Activated CD4-positive, alpha-beta T cell treated with anti-CD3 and anti-CD28 coated beads, Interleukin-2, amount 50 U/mL, for 24 hours (primary cell): ENCODE data around the gene B4GALT5.

ENCODE experiments used
- DNase-seq, 2 donors: peaks; one replicate each; pipeline ENCODE4 v3.0.0-alpha.2; 2020; ENCODE audit warnings: low read depth in 1 of 2, low spot score in 1 of 2

Gene B4GALT5

DNA sequence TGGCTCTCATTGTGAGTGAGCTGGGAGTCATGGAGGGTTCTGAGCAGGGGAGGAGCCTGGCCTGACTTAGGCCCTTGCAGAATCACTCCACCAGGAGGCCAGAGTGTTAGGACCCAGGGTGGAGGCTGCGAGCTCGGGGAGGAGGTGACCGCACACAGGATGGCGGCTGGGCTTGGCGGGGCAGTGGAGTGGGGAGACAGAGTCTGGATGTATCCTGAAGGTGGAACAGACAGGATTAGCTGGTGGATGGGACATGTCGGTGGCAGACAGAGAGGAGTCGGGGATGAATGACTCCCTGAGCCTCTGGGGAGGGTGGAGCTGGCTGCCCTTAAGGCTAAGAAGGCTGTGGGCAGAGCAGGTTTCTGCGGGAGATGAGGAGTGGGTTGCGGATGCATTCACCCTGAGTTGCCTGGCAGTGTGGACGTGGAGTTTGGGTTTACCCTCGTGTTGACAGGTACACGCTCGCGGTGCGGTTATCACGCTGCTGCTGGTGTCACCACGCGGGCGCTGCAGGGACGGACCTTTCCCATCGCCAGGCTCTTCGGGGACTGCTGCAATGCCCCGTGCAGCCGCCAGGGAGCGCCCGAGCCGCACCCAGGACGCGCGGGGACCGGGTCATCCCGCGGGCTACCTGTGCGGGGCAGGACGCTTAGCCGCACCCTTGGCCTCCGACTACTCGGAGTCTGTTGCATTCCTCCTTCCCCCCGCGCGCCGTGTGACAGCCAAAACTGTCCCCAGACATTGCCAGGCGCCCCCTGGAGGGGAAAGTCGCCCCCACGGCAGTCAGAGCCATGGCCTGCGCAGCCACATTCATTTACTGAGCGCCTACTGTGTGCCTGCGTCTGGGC is 102.8 kb downstream of the B4GALT5 start:
- peak; percentile 61 to 70 for DNase-seq

GRCh38 chr20:49608752-49609670 is 104.7 kb downstream of the B4GALT5 start:
- DNase-seq = peak; percentile 60 to 61

DNA sequence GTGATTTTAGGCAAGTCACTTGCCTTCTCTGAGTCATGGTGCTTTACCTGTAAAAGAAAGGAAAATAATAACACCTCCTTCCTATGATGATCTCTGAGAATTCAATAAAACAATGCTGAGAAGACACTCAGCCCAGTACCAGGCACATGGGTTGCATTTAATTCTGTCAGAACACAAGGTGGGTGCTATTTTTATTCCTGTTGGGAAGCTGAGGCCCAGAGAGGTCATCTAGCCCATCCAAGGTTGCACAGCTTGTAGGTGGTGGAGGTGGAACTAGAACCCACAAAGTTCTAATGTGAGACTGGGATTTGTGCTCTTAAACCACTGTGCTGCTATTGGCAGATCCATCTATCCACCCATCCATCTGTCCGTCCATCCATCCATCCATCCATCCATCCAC is 106.1 kb downstream of the B4GALT5 start:
- no peak for DNase-seq

GRCh38 chr20:49603209-49603627 is 110.5 kb downstream of the B4GALT5 start:
- DNase-seq = no peak

DNA sequence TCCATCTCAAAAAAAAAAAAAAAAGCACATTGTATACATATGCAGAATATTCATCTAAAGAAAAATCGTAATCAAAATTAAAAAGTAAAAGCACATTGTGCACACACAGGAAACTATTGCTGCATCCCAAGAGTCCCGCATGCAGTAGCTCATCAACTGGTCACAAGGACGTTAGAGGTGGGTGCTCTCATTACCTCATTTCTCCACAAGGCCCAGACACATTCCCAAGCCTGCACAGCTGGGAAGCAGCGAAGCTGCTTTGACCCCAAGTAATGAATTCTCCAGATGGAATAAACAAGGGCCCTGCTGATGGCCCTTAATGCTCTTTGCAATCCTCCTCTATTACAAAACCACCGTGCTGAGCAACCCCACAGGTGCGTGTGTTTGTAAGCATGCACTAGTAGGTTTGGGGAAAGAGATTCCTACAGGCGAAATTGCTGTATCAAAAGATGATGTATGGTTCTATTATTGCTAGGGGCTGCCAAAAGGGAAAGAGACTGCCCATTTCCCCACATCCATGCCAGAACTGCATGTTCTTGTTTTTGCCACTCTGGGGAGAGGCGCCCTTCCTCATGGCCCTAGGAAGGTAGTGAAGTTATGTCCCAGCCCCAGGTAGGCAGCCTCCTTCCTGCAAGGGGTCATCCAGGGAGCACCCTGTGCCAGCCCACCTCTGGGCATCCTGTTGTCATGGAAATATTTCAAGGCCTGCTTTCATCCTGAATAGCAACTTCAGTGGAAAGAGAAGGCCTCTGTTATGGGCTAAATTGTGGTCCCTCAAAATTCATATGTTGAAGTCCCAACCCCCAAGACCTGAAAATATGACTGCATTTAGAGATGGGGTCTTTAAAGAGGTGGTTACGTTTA is 111.1 kb downstream of the B4GALT5 start:
- no peak for DNase-seq

GRCh38 chr20:49601153-49601924 is 112.3 kb downstream of the B4GALT5 start:
- DNase-seq = no peak

DNA sequence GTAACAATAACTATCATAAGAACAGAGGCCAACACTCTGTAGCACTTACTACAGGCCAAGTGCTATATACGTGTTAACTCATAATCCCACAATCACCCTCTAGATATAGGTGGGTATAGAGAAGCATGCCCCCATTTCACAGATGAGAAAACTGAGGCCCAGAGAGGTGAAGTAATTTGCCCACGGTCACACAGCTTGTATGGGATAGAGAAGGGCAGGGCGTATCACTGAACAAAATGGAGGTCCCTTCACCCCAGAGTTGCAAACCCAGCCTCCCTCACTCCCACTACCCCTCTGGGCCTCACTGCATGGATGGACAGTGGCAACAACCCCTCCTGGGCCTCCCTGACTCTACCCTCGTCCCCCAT is 113.9 kb downstream of the B4GALT5 start:
- no peak for DNase-seq

DNA sequence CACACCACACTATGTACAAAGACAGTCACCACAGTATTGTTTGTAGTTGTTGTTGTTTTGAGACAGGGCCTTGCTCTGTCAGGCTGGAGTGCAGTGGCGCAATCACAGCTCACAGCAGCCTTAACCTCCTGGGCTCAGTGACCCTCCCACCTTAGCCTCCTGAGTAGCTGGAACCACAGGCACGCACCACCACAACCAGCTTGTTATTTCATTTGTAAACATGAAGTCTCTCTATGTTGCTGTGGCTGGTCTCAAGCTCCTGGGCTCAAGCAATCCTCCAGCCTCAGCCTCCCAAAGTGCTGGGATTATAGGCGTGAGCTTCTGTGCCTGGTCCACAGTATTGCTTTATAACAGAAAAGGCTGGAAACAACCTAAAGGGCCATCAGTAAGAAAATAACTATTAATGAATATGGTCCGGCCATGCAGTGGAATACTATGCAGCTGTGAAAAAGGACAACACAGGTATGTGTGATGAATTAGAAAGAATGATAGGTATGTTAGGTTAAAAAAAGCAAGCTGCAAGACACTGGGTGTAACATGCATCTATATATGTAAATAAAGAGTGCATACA is 115.8 kb downstream of the B4GALT5 start:
- DNase-seq = no peak

- DNase-seq = peak in 1 of 2 donors; percentile 48
Measured at GRCh38 chr20:49595811-49596561, 117.7 kb downstream of the B4GALT5 start.

- no peak for DNase-seq
Measured at GRCh38 chr20:49595346-49595745, 118.3 kb downstream of the B4GALT5 start.

GRCh38 chr20:49594931-49595315 is 118.8 kb downstream of the B4GALT5 start:
- DNase-seq = no peak

DNA sequence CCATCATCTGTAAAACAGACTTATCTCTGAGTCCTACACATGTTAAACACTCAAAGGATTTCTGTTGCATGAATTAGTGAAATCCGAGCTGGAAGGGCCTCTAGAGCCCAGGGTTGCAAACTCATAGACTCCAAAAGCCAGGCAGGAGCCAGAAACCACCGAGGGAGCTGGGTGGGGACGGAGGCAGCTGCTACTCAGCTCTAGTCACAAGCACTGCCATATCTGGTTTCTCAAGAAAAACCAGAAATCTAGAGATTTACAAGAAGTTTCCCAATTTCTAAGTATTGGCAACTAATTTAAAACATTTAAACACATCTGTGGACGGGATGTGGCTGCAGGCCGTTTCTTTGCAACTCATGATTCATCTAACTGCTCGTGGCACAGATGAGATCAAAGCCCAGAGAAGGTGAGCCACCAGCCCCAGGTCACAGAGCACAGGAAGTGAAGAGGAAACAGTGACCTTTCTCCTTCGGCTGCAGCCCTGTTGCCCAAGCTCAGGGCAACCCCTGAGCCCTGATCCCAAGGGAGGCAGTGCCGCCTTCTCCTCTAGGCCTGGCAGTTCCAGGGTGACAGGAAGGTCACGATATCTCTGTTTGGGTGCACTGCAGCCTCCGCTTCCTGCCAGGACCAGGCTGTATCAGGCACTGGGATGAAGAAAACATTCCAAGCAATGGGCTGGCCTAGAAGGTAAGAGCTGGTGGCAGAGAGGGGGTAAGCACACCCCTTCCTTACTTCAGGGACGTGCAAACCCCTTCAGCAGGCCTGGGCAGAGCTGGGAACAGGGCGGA is 119.3 kb downstream of the B4GALT5 start:
- DNase-seq = peak; percentile 36 to 44

GRCh38 chr20:49593466-49594142 is 120.1 kb downstream of the B4GALT5 start:
- DNase-seq = no peak

GRCh38 chr20:49592120-49592519 is 121.6 kb downstream of the B4GALT5 start:
- no peak for DNase-seq

DNA sequence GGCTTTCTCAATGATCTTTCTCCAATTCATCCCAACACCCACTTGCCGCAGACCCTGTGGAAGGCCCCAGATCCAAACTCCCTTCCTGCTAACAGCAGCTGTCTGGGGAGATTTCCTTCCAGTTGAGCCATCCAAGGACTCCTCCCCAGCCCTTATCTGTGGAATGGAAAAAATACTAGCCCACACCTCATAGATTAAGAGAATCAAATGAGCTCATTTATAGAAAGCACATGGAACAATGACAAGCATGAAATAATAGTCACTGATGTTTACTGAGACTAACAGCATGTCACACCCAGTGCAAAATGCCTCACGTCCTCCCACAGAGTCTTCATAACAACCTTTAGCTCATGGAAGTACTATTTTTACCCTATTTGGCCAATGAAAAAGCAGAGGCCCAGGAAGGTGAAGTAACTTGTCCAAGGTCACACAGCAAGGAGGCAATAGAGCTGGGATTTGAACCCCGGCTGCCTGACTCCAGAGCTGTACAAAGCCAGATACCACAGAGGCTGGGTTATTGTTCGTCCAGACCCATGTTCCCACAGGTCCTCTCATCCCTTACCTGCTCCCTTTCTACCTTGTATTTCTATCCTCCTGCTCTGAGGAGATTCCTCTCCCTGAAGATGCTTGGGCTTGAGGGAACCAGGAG is 122.3 kb downstream of the B4GALT5 start:
- DNase-seq = no peak

- DNase-seq = no peak
Measured at GRCh38 chr20:49590163-49591017, 123.3 kb downstream of the B4GALT5 start.

- DNase-seq = no peak
Measured at GRCh38 chr20:49589747-49590146, 123.9 kb downstream of the B4GALT5 start.
